Skeletal muscle tissue (tissue), 4 donors: ENCODE results near the gene GUCA2A. TPM values are rescaled to one million over a fixed set of nuclear protein-coding genes. Genes with fewer than 3 reads are reported as not detected.

Experiments
- H3K27ac ChIP-seq: one replicate; pipeline ENCODE4 v1.7.0; 2013; ENCODE audit warnings: mild to moderate bottlenecking, low read depth, low read length, inconsistent platforms
- H3K27me3 ChIP-seq, 3 donors: one replicate each; pipeline ENCODE4 v1.7.0; 2013; ENCODE audit warnings: low read length in 3 of 3; ENCODE audit not compliant: control insufficient read depth in 3 of 3, insufficient read depth in 3 of 3
- H3K36me3 ChIP-seq, 3 donors: one replicate each; pipeline ENCODE4 v1.7.0; 2013; ENCODE audit warnings: low read length in 3 of 3; ENCODE audit not compliant: control insufficient read depth in 3 of 3, insufficient read depth in 3 of 3
- H3K4me1 ChIP-seq, 3 donors: one replicate each; pipeline ENCODE4 v1.7.0; 2013; ENCODE audit warnings: low read length in 3 of 3, mild to moderate bottlenecking in 3 of 3; ENCODE audit not compliant: control insufficient read depth in 3 of 3, insufficient read depth in 3 of 3
- H3K4me3 ChIP-seq, 3 donors: one replicate each; pipeline ENCODE4 v1.7.0; 2013; ENCODE audit warnings: low read length in 3 of 3
- H3K9ac ChIP-seq, 3 donors: one replicate each; pipeline ENCODE4 v1.7.0; 2013; ENCODE audit warnings: low read length in 3 of 3, mild to moderate bottlenecking in 3 of 3, moderate library complexity in 2 of 3, low read depth in 1 of 3
- H3K9me3 ChIP-seq, 3 donors: one replicate each; pipeline ENCODE4 v1.7.0; 2013; ENCODE audit warnings: low read length in 3 of 3; ENCODE audit not compliant: control insufficient read depth in 3 of 3
- total RNA-seq: library from RNA; depleted of rRNA; stranded (reverse); fragments of >200 nt; gene quantifications from one replicate; pipeline ENCODE4 v1.2.3, GENCODE V29; 2014
- donor health status: Osteomylitis.

Gene GUCA2A
- total RNA-seq, 1 donor from 2014 or later, result not detected

- peaks cover 9 to 31% (median 16%) of the 10 kb centered on the region in 3 donors for H3K36me3 ChIP-seq
- H3K9me3 ChIP-seq, result no peaks in the 10 kb centered on the region
- H3K9ac ChIP-seq, result no peak overlapping the region
- no peaks in the 10 kb centered on the region for H3K27me3 ChIP-seq
- H3K27ac ChIP-seq, result no peak overlapping the region
- no peaks in the 10 kb centered on the region for H3K4me1 ChIP-seq
- no peak overlapping the region for H3K4me3 ChIP-seq
These were observed 27.6 kb upstream of the GUCA2A start for GRCh38 chr1:42192106-42192505.

GRCh38 chr1:42191319-42191718 is 26.8 kb upstream of the GUCA2A start:
- H3K27me3 ChIP-seq, result no peaks in the 10 kb centered on the region
- H3K4me3 ChIP-seq, result no peak overlapping the region
- H3K9ac ChIP-seq, result no peak overlapping the region
- peaks cover 9 to 28% (median 16%) of the 10 kb centered on the region in 3 donors for H3K36me3 ChIP-seq
- no peaks in the 10 kb centered on the region for H3K9me3 ChIP-seq
- no peaks in the 10 kb centered on the region for H3K4me1 ChIP-seq
- no peak overlapping the region for H3K27ac ChIP-seq

GRCh38 chr1:42189931-42190853 is 25.6 kb upstream of the GUCA2A start:
- Histone ChIP-seq H3K27me3 (no peaks in the 10 kb centered on the region), H3K9me3 (no peaks in the 10 kb centered on the region), H3K4me1 (no peaks in the 10 kb centered on the region), H3K9ac (no peak overlapping the region), H3K27ac (no peak overlapping the region), H3K36me3 (peaks cover 6 to 22% (median 15%) of the 10 kb centered on the region in 3 donors), H3K4me3 (no peak overlapping the region)

GRCh38 chr1:42186152-42186551 is 21.6 kb upstream of the GUCA2A start:
- Histone ChIP-seq H3K9me3 (no peaks in the 10 kb centered on the region), H3K4me3 (no peak overlapping the region), H3K36me3 (peaks cover 10 to 25% (median 14%) of the 10 kb centered on the region in 3 donors), H3K4me1 (no peaks in the 10 kb centered on the region), H3K27me3 (no peaks in the 10 kb centered on the region), H3K27ac (no peak overlapping the region), H3K9ac (no peak overlapping the region)

GRCh38 chr1:42184616-42185015 is 20.1 kb upstream of the GUCA2A start:
- Histone ChIP-seq H3K9ac (no peak overlapping the region), H3K27ac (no peak overlapping the region), H3K4me3 (no peak overlapping the region), H3K27me3 (no peaks in the 10 kb centered on the region), H3K9me3 (no peaks in the 10 kb centered on the region), H3K36me3 (peaks cover 11 to 24% (median 18%) of the 10 kb centered on the region in 3 donors), H3K4me1 (no peaks in the 10 kb centered on the region)

GRCh38 chr1:42183957-42184268 is 19.4 kb upstream of the GUCA2A start:
- no peak overlapping the region for H3K4me3 ChIP-seq
- H3K36me3 ChIP-seq, result peaks cover 12 to 22% (median 20%) of the 10 kb centered on the region in 3 donors
- H3K27me3 ChIP-seq, result no peaks in the 10 kb centered on the region
- H3K27ac ChIP-seq, result no peak overlapping the region
- H3K9me3 ChIP-seq, result no peaks in the 10 kb centered on the region
- no peaks in the 10 kb centered on the region for H3K4me1 ChIP-seq
- no peak overlapping the region for H3K9ac ChIP-seq

- no peaks in the 10 kb centered on the region for H3K27me3 ChIP-seq
- no peak overlapping the region for H3K9ac ChIP-seq
- H3K4me1 ChIP-seq, result no peaks in the 10 kb centered on the region
- peaks cover 12 to 20% (median 19%) of the 10 kb centered on the region in 3 donors for H3K36me3 ChIP-seq
- H3K9me3 ChIP-seq, result no peaks in the 10 kb centered on the region
- no peak overlapping the region for H3K27ac ChIP-seq
- H3K4me3 ChIP-seq, result no peak overlapping the region
These were observed 18.8 kb upstream of the GUCA2A start for GRCh38 chr1:42183210-42183956.

- no peaks in the 10 kb centered on the region for H3K9me3 ChIP-seq
- H3K4me1 ChIP-seq, result no peaks in the 10 kb centered on the region
- H3K4me3 ChIP-seq, result no peak overlapping the region
- no peak overlapping the region for H3K27ac ChIP-seq
- H3K27me3 ChIP-seq, result no peaks in the 10 kb centered on the region
- peaks cover 12 to 20% (median 19%) of the 10 kb centered on the region in 3 donors for H3K36me3 ChIP-seq
- no peak overlapping the region for H3K9ac ChIP-seq
These were observed 17.1 kb upstream of the GUCA2A start for GRCh38 chr1:42181687-42182086.

- Histone ChIP-seq H3K27ac (no peak overlapping the region), H3K27me3 (no peaks in the 10 kb centered on the region), H3K9ac (no peak overlapping the region)
These were observed 15.4 kb upstream of the GUCA2A start for GRCh38 chr1:42179900-42180329.

GRCh38 chr1:42179275-42179674 is 14.7 kb upstream of the GUCA2A start:
- H3K9me3 ChIP-seq, result no peaks in the 10 kb centered on the region
- no peak overlapping the region for H3K4me3 ChIP-seq
- peaks cover 12 to 19% (median 15%) of the 10 kb centered on the region in 3 donors for H3K36me3 ChIP-seq
- H3K27ac ChIP-seq, result no peak overlapping the region
- H3K9ac ChIP-seq, result no peak overlapping the region
- H3K4me1 ChIP-seq, result peaks cover 0 to 6% (median 0%) of the 10 kb centered on the region in 3 donors
- no peaks in the 10 kb centered on the region for H3K27me3 ChIP-seq

More at GRCh38 chr1:42179900-42180329, 15.4 kb upstream of the GUCA2A start:
- H3K4me3 ChIP-seq, result no peak overlapping the region
- H3K9me3 ChIP-seq, result no peaks in the 10 kb centered on the region
- H3K4me1 ChIP-seq, result no peaks in the 10 kb centered on the region
- peaks cover 12 to 19% (median 19%) of the 10 kb centered on the region in 3 donors for H3K36me3 ChIP-seq
